HepG2 (cell line): ENCODE measurements around the gene ZNF503. TPM values are rescaled to one million over a fixed set of nuclear protein-coding genes. Genes with fewer than 3 reads are reported as not detected.

ENCODE experiments used
- BRD4 ChIP-seq: sonication (generic); formaldehyde crosslinking; IDR thresholded peaks from 2 replicates; pipeline ENCODE4 v1.4.0; 2020; ENCODE audit warnings: missing genetic modification reagents
- ZBTB20 ChIP-seq: sonication (generic); formaldehyde crosslinking; IDR thresholded peaks from 2 replicates; pipeline ENCODE4 v1.8.1; 2023; ENCODE audit warnings: missing genetic modification reagents, low read depth, mild to moderate bottlenecking, borderline replicate concordance
- ZBTB21 ChIP-seq: sonication (generic); formaldehyde crosslinking; IDR thresholded peaks from 2 replicates; pipeline ENCODE4 v1.4.0; 2020; ENCODE audit warnings: missing genetic modification reagents
- ZNF614 ChIP-seq: IDR thresholded peaks from 2 replicates; pipeline ENCODE4 v1.6.1; 2018; ENCODE audit warnings: missing biosample characterization, missing genetic modification reagents, inconsistent platforms, borderline replicate concordance
- ZNF678 ChIP-seq: sonication (generic); formaldehyde crosslinking; IDR thresholded peaks from 2 replicates; pipeline ENCODE4 v1.4.0; 2020; ENCODE audit warnings: mild to moderate bottlenecking, missing genetic modification reagents
- ZNF766 ChIP-seq: sonication (generic); formaldehyde crosslinking; IDR thresholded peaks from 2 replicates; pipeline ENCODE4 v1.5.0; 2020; ENCODE audit warnings: missing genetic modification reagents, borderline replicate concordance
- polyA plus RNA-seq, 8 experiments: library from polyadenylated mRNA; depleted of rRNA in 3 of 8; stranded (reverse) in 7 of 8; unstranded in 1 of 8; fragments of >200 nt; fragmentation: Illumina TruSeq in 4 of 8; extraction: Trizol in 4 of 8; gene quantifications; 2 replicates each; pipeline versions ENCODE4 v1.2.1 to v1.2.3, GENCODE V29; 2011 to 2016; ENCODE audit warnings: low read depth in 4 of 8, missing spikeins in 1 of 8, mixed read lengths in 1 of 8; ENCODE audit not compliant: insufficient read depth in 1 of 8
- total RNA-seq, 5 experiments: library from RNA; depleted of rRNA; stranded (reverse); fragments of >200 nt; fragmentation: Illumina TruSeq; extraction: Trizol; gene quantifications; 2 replicates each; pipeline ENCODE4 v1.2.3, GENCODE V29; 2016; ENCODE audit warnings: low read depth in 1 of 5
- TF ChIP-seq, protein P1 (sequence below): sonication (generic); formaldehyde crosslinking; conservative IDR thresholded peaks from 2 replicates; pipeline ENCODE4 v1.4.0; 2020; ENCODE audit warnings: mild to moderate bottlenecking, missing genetic modification reagents, moderate library complexity
- TF ChIP-seq, protein P2 (sequence below): IDR thresholded peaks from 2 replicates; pipeline ENCODE4 v1.6.1; 2012; ENCODE audit warnings: low read length, improper control_type of control experiment
- TF ChIP-seq, protein P3 (sequence below): IDR thresholded peaks from 2 replicates; pipeline ENCODE4 v1.6.1; 2018; ENCODE audit warnings: missing genetic modification reagents, mild to moderate bottlenecking, missing compliant biosample characterization
- TF ChIP-seq, protein P4 (sequence below): sonication (generic); formaldehyde crosslinking; IDR thresholded peaks from 2 replicates; pipeline ENCODE4 v1.5.1; 2020; ENCODE audit warnings: mild to moderate bottlenecking, missing genetic modification reagents, moderate library complexity

ZNF503 gene
- total and polyA plus RNA-seq, 2 of the 13 experiments (the other 11 are each of a cell fraction or from before 2014, with no cell fraction given) = 2.7 to 8.3 TPM

DNA sequence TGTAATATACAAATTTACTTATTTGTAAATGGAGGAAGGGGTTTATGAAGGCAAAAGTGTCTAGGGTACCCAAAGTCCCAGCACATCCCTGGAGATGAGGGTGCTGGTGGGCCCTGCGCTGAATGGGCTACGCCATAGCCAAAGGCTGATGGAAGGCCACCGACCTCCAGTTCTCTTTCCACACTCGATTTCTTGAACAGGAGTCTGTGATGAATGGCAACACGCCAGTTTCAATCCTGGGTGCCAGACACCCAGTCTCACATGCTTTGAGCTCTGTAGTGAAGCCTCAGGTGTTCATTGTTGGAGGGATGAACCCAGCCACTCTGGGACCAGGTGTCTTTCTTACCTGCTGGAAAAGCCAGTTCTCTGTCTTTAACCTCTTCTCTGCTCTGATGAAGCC is 30.6 kb upstream of the ZNF503 start (continued):
- TF ChIP-seq, protein P1, sequence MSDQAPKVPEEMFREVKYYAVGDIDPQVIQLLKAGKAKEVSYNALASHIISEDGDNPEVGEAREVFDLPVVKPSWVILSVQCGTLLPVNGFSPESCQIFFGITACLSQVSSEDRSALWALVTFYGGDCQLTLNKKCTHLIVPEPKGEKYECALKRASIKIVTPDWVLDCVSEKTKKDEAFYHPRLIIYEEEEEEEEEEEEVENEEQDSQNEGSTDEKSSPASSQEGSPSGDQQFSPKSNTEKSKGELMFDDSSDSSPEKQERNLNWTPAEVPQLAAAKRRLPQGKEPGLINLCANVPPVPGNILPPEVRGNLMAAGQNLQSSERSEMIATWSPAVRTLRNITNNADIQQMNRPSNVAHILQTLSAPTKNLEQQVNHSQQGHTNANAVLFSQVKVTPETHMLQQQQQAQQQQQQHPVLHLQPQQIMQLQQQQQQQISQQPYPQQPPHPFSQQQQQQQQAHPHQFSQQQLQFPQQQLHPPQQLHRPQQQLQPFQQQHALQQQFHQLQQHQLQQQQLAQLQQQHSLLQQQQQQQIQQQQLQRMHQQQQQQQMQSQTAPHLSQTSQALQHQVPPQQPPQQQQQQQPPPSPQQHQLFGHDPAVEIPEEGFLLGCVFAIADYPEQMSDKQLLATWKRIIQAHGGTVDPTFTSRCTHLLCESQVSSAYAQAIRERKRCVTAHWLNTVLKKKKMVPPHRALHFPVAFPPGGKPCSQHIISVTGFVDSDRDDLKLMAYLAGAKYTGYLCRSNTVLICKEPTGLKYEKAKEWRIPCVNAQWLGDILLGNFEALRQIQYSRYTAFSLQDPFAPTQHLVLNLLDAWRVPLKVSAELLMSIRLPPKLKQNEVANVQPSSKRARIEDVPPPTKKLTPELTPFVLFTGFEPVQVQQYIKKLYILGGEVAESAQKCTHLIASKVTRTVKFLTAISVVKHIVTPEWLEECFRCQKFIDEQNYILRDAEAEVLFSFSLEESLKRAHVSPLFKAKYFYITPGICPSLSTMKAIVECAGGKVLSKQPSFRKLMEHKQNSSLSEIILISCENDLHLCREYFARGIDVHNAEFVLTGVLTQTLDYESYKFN (CRISPR knock-in tag) = no peak
- TF ChIP-seq, protein P2, sequence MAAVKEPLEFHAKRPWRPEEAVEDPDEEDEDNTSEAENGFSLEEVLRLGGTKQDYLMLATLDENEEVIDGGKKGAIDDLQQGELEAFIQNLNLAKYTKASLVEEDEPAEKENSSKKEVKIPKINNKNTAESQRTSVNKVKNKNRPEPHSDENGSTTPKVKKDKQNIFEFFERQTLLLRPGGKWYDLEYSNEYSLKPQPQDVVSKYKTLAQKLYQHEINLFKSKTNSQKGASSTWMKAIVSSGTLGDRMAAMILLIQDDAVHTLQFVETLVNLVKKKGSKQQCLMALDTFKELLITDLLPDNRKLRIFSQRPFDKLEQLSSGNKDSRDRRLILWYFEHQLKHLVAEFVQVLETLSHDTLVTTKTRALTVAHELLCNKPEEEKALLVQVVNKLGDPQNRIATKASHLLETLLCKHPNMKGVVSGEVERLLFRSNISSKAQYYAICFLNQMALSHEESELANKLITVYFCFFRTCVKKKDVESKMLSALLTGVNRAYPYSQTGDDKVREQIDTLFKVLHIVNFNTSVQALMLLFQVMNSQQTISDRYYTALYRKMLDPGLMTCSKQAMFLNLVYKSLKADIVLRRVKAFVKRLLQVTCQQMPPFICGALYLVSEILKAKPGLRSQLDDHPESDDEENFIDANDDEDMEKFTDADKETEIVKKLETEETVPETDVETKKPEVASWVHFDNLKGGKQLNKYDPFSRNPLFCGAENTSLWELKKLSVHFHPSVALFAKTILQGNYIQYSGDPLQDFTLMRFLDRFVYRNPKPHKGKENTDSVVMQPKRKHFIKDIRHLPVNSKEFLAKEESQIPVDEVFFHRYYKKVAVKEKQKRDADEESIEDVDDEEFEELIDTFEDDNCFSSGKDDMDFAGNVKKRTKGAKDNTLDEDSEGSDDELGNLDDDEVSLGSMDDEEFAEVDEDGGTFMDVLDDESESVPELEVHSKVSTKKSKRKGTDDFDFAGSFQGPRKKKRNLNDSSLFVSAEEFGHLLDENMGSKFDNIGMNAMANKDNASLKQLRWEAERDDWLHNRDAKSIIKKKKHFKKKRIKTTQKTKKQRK = no peak
- TF ChIP-seq, protein P3, sequence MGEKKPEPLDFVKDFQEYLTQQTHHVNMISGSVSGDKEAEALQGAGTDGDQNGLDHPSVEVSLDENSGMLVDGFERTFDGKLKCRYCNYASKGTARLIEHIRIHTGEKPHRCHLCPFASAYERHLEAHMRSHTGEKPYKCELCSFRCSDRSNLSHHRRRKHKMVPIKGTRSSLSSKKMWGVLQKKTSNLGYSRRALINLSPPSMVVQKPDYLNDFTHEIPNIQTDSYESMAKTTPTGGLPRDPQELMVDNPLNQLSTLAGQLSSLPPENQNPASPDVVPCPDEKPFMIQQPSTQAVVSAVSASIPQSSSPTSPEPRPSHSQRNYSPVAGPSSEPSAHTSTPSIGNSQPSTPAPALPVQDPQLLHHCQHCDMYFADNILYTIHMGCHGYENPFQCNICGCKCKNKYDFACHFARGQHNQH (CRISPR knock-in tag) = no peak
- TF ChIP-seq ZNF678 (no peak), ZNF614 (no peak), ZBTB20 (CRISPR knock-in tag) (no peak), BRD4 (CRISPR knock-in tag) (no peak), ZBTB21 (CRISPR knock-in tag) (no peak), ZNF766 (CRISPR knock-in tag) (no peak)
- TF ChIP-seq, protein P4, sequence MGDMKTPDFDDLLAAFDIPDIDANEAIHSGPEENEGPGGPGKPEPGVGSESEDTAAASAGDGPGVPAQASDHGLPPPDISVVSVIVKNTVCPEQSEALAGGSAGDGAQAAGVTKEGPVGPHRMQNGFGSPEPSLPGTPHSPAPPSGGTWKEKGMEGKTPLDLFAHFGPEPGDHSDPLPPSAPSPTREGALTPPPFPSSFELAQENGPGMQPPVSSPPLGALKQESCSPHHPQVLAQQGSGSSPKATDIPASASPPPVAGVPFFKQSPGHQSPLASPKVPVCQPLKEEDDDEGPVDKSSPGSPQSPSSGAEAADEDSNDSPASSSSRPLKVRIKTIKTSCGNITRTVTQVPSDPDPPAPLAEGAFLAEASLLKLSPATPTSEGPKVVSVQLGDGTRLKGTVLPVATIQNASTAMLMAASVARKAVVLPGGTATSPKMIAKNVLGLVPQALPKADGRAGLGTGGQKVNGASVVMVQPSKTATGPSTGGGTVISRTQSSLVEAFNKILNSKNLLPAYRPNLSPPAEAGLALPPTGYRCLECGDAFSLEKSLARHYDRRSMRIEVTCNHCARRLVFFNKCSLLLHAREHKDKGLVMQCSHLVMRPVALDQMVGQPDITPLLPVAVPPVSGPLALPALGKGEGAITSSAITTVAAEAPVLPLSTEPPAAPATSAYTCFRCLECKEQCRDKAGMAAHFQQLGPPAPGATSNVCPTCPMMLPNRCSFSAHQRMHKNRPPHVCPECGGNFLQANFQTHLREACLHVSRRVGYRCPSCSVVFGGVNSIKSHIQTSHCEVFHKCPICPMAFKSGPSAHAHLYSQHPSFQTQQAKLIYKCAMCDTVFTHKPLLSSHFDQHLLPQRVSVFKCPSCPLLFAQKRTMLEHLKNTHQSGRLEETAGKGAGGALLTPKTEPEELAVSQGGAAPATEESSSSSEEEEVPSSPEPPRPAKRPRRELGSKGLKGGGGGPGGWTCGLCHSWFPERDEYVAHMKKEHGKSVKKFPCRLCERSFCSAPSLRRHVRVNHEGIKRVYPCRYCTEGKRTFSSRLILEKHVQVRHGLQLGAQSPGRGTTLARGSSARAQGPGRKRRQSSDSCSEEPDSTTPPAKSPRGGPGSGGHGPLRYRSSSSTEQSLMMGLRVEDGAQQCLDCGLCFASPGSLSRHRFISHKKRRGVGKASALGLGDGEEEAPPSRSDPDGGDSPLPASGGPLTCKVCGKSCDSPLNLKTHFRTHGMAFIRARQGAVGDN (CRISPR knock-in tag) = no peak
